Activated T-cell treated with anti-CD3 and anti-CD28 coated beads for 1 hour (primary cell): ENCODE data around the gene ATP2B2.
A peak's percentile ranks its signal among the peaks of the same experiment; 100 is the strongest.

Experiments
- DNase-seq: peaks from one replicate; pipeline ENCODE4 v3.0.0-alpha.2; 2020; ENCODE audit warnings: low read depth

The ATP2B2 gene

GRCh38 chr3:10447527-10448260 is 57.7 kb downstream of the ATP2B2 start:
- no peak for DNase-seq

- DNase-seq, result no peak
Observed at GRCh38 chr3:10447110-10447509, 58.3 kb downstream of the ATP2B2 start.

- DNase-seq, result no peak
Observed at GRCh38 chr3:10445561-10446175, 59.7 kb downstream of the ATP2B2 start.

- no peak for DNase-seq
Observed at GRCh38 chr3:10444511-10444910, 60.9 kb downstream of the ATP2B2 start.

GRCh38 chr3:10444110-10444429 is 61.3 kb downstream of the ATP2B2 start:
- no peak for DNase-seq

GRCh38 chr3:10443272-10444109 is 61.9 kb downstream of the ATP2B2 start:
- DNase-seq, result no peak

DNA sequence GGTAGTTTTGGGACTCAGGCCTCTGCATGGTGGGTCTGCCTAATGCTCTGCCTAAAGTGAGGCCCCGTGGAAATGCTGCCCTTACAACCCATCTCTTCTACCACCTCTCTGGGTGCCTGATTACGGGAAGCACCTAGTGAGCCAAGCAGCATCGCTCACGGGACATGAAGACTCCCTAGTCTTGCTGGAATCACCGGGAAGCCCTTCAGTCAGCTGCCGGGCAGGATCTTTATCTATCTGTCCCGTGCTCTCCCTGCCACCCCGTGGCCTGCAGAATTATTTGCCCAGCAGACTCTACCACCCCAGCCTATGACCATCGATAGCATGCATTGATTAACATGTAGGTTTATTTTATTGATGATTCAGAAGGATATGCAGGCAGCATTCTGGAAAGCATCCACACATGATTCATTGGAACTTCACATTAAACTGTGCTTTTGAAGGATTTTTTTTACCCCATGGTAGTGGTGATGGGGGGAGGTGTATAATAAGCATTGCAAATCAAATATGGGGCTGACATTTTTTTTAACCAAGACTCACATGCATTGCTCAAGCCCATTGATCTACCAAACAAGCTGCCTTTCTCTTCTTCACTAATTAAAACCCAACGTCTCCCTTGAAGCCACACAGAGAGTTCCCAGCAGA is 63.1 kb downstream of the ATP2B2 start:
- DNase-seq, result no peak

DNA sequence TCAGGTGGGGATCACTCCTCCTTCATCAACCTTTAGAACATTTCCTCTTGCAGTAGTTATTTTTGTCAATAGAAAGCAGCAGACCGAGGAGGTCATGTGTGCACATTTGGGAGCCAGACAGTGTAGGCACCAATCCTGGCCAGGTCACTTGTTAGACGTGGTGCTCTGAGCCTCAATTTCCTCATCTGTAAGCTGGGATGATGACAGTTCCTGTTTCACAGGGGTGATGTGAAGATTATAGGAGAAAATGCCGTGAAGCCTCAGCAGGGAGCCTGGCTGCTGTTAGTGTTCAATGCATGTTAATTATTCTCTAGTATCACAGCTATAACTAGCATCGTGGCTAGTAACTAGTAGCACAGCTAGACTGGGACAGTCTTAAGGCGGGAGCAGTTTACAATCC is 64.7 kb downstream of the ATP2B2 start:
- no peak for DNase-seq

- DNase-seq, result no peak
Observed at GRCh38 chr3:10438902-10439610, 66.3 kb downstream of the ATP2B2 start.

- DNase-seq, result no peak
Observed at GRCh38 chr3:10437995-10438901, 67.1 kb downstream of the ATP2B2 start.

GRCh38 chr3:10437272-10437994 is 68.0 kb downstream of the ATP2B2 start:
- peak; percentile 27 for DNase-seq

GRCh38 chr3:10435850-10436249 is 69.5 kb downstream of the ATP2B2 start:
- DNase-seq, result no peak

DNA sequence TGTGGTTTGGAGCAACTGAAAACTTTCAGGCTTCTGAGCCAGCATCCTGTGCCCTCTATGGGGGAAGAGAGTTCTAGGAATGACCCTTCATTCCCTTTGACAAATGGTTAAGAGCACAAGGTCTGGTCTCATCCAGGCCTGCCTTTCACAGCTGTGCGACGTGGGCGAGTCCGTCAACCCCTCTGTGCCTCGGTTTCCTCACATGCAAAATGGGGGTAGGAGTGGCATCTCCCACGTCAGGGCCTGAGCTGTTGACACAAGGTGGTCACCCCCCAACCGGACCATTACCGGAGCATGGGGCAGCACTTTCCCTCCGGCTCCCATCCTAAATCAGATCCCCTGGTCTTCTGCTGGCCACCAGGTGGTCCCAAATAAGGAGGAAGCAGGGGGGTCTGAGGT is 70.4 kb downstream of the ATP2B2 start:
- DNase-seq, result no peak

DNA sequence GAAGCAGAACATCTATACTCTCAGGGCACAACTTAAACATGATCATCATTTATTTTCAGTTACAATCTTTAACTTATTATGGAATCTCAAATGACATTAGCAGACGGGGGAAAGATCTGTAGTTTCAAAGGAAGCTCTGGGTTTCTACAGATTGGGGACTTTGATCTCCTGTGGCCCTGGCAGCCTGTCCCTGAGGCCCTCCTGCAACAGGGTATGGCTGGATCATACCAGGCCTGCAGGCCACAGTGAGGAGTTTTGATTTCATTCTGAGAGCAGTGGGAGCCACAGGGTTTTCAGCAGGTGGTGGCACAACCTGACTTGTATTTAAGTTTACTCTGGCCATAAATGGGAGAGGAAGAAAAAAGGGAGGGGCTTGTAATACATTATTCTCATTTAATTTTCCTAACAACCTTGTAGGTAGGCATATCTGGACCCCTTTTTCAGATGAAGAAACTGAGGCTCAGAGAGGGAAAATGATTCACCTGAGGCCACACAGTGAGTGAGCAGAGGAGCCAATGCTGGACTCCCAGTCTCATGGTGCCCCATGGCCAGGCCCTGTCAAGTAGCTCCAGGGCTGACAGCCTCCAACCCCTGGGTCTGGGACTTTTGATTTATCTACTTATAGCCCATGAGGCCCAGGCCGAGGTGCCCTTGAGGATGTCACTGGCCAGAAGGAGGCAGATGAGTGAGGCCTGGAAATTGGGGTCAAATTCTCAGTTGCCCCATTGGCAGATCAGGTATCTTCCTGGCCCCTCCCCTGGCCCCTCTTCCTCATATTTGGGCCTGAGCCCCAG is 71.0 kb downstream of the ATP2B2 start:
- DNase-seq, result no peak

- no peak for DNase-seq
Observed at GRCh38 chr3:10432931-10433330, 72.5 kb downstream of the ATP2B2 start.

- no peak for DNase-seq
Observed at GRCh38 chr3:10432156-10432845, 73.1 kb downstream of the ATP2B2 start.

DNA sequence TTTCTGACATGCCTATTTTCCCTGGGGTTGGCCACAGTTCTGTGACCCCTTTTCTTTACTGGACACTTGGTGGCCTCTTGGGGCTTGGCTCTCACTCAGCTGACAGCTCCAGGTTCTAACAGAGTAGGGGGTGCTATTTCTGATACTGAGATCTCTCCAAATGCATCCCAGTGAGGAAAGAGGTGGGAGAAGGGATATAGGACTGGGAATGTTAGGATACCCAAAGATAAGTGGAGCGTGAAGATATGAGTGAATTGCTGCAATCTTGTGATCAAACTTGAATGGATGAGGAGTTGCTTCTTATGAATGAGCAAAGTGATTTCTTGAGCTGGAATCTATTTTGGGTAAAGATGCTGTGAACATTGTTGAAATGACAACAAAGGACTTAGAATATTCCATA is 74.6 kb downstream of the ATP2B2 start:
- DNase-seq, result no peak

DNA sequence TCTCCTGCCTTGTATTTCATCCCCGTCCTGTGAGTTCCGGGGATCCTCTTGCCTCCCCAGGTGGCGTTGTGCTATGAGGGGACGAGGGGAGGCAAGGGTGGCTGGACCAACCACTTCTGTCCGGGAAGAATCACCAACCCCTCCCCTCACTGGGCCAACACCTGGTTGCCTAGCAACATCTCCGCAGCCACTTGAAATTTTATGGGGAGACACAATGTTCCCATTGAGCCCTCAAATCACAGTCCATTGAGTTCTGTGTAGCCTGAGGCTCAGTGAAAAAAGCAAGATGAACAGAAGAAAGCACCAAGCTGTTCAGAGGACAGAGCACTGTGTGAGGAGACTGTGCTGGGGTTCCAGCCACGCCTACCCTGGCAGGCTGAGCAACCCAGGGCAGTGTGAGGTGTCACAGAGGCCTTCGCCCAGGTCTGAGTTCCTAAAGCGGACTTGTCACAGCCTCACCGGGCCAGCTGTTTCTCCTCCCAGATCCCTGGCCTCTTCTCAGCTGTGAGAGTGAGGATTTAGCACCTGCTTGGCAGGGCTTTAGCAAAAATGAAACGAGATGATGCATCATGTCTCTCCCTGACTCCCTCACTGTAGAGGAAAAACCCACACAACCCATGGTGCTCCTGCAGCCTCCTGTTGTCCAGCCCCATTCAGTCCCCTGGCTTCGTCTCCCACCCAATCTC is 76.8 kb downstream of the ATP2B2 start:
- no peak for DNase-seq
